HCT116 (cell line): ENCODE measurements around the gene FDXR. TPM values are rescaled to one million over a fixed set of nuclear protein-coding genes. Genes with fewer than 3 reads are reported as not detected.
"Not testable (repeated sequence)": the region's sequence is repeated elsewhere in the genome, so short reads cannot be mapped to it uniquely, and the experiment has no call there.

Source experiments
- ATAC-seq: fragments of 200-7000 bp; cut with Tn5 transposase; 2 replicates; pipeline ENCODE4 v1.9.1; 2020; ENCODE audit warnings: mild to moderate bottlenecking, moderate library complexity
- BruUV-seq: library from RNA; stranded (reverse); fragments of 400-500 nt; replicated peaks from 2 replicates; lab custom pipeline; 2021; lab: Mats Ljungman, UMichigan
- CTCF ChIA-PET: fragments of 300-600 bp; sonication (Branson Sonifier 250); formaldehyde crosslinking; loops from one replicate; lab custom pipeline; 2021; ENCODE audit warnings: antibody characterized with exemption; lab: Charles Lee
- POLR2A ChIA-PET: fragments of 300-600, 350-600 bp; sonication (Branson Sonifier 250); formaldehyde crosslinking; loops from one replicate; lab custom pipeline; 2021; ENCODE audit warnings: antibody characterized with exemption; lab: Charles Lee
- RAD21 ChIA-PET, 2 experiments: fragments of 300-600 bp; sonication (Branson Sonifier 250); formaldehyde crosslinking; loops; one replicate each; lab custom pipeline; 2023; ENCODE audit warnings: low total read pairs in 2 of 2; ENCODE audit not compliant: uncharacterized antibody in 2 of 2, unreplicated experiment in 2 of 2, low non-redundant PET in 1 of 2; lab: Charles Lee
- DNase-seq: peaks from one replicate; pipeline ENCODE4 v3.0.0-alpha.2; 2010; ENCODE audit warnings: low read depth, low spot score
- H2AFZ ChIP-seq: fragments of 200-600 bp; shearing (Covaris generic), sonication (generic); 2 replicates; pipeline ENCODE4 v1.6.1; 2017; ENCODE audit warnings: low read depth, mixed run types, mixed read lengths, antibody characterized with exemption, low read length; ENCODE audit not compliant: poor library complexity, severe bottlenecking
- H3K27ac ChIP-seq: 2 replicates; pipeline ENCODE4 v1.5.1; 2012; ENCODE audit warnings: low read depth, low read length
- H3K27me3 ChIP-seq: fragments of 200-600 bp; sonication (generic); 2 replicates; pipeline ENCODE4 v1.6.1; 2016; ENCODE audit warnings: mixed run types, low read length, mixed read lengths; ENCODE audit not compliant: insufficient read depth
- H3K36me3 ChIP-seq, 2 experiments: fragments of 200-500 bp in 1 of 2; fragments of 200-600 bp in 1 of 2; sonication (Bioruptor generic) in 1 of 2; sonication (generic) in 1 of 2; 2 replicates each; pipeline versions ENCODE4 v1.5.1 to v1.6.1; 2014 to 2016; ENCODE audit warnings: low read length in 2 of 2, inconsistent platforms in 1 of 2, mixed read lengths in 1 of 2, mixed run types in 1 of 2; ENCODE audit not compliant: insufficient read depth in 2 of 2, control insufficient read depth in 1 of 2
- H3K4me1 ChIP-seq, 2 experiments: fragments of 200-600 bp in 1 of 2; sonication (generic) in 1 of 2; 2 replicates each; pipeline versions ENCODE4 v1.5.1 to v1.6.1; 2012 to 2017; ENCODE audit warnings: low read length in 2 of 2, inconsistent platforms in 1 of 2, mild to moderate bottlenecking in 1 of 2, mixed read lengths in 1 of 2, mixed run types in 1 of 2, moderate library complexity in 1 of 2; ENCODE audit not compliant: insufficient read depth in 2 of 2, control insufficient read depth in 1 of 2
- H3K4me2 ChIP-seq: fragments of 200-600 bp; sonication (generic); 2 replicates; pipeline ENCODE4 v1.6.1; 2017; ENCODE audit warnings: mixed run types, low read length, mixed read lengths
- H3K4me3 ChIP-seq, 2 experiments: fragments of 200-600 bp in 1 of 2; sonication (generic) in 1 of 2; replicated peaks in 1 of 2; 2 replicates each; pipeline ENCODE4 v1.5.1; 2011 to 2016; ENCODE audit warnings: low read length in 2 of 2, control low read depth in 1 of 2, low read depth in 1 of 2, mild to moderate bottlenecking in 1 of 2, mixed read lengths in 1 of 2, mixed run types in 1 of 2
- H3K79me2 ChIP-seq: fragments of 200-600 bp; sonication (generic); 2 replicates; pipeline ENCODE4 v1.6.1; 2017; ENCODE audit warnings: mild to moderate bottlenecking, mixed run types, low read length, moderate library complexity, mixed read lengths; ENCODE audit not compliant: insufficient read depth
- H3K9ac ChIP-seq: fragments of 200-600 bp; sonication (generic); 2 replicates; pipeline ENCODE4 v1.6.1; 2016; ENCODE audit warnings: low read length, mixed read lengths
- H3K9me2 ChIP-seq: fragments of 200-600 bp; sonication (generic), shearing (Covaris generic); 2 replicates; pipeline ENCODE4 v1.6.1; 2017; ENCODE audit warnings: mixed run types, mild to moderate bottlenecking, moderate library complexity; ENCODE audit not compliant: insufficient read depth
- H3K9me3 ChIP-seq, 2 experiments: fragments of 200-500 bp in 1 of 2; fragments of 200-600 bp in 1 of 2; sonication (Bioruptor generic) in 1 of 2; sonication (generic) in 1 of 2; 2 replicates each; pipeline ENCODE4 v1.6.1; 2014 to 2017; ENCODE audit warnings: low read length in 2 of 2, mixed read lengths in 2 of 2, inconsistent platforms in 1 of 2, low read depth in 1 of 2, mild to moderate bottlenecking in 1 of 2, mixed run types in 1 of 2, moderate library complexity in 1 of 2; ENCODE audit not compliant: control insufficient read depth in 1 of 2, insufficient read depth in 1 of 2
- H4K20me1 ChIP-seq: fragments of 200-600 bp; sonication (generic), shearing (Covaris generic); 2 replicates; pipeline ENCODE4 v1.6.1; 2017; ENCODE audit warnings: mixed run types, mild to moderate bottlenecking, moderate library complexity; ENCODE audit not compliant: insufficient read depth
- ATF3 ChIP-seq: IDR thresholded peaks from 2 replicates; pipeline ENCODE4 v1.6.1; 2012
- EGR1 ChIP-seq: IDR thresholded peaks from 2 replicates; pipeline ENCODE4 v1.6.1; 2012; ENCODE audit warnings: low read depth
- EZH2 ChIP-seq: fragments of 200-600 bp; sonication (generic); IDR thresholded peaks from 2 replicates; pipeline ENCODE4 v1.6.1; 2017; ENCODE audit warnings: antibody characterized with exemption, mixed run types
- FOSL1 ChIP-seq: IDR thresholded peaks from 2 replicates; pipeline ENCODE4 v1.6.1; 2012; ENCODE audit warnings: low read depth
- JUND ChIP-seq: IDR thresholded peaks from 2 replicates; pipeline ENCODE4 v1.6.1; 2012
- SIN3A ChIP-seq: IDR thresholded peaks from 2 replicates; pipeline ENCODE4 v1.6.1; 2012; ENCODE audit warnings: low read depth
- SRF ChIP-seq: IDR thresholded peaks from 2 replicates; pipeline ENCODE4 v1.6.1; 2012; ENCODE audit warnings: low read depth
- ZBTB33 ChIP-seq: IDR thresholded peaks from 2 replicates; pipeline ENCODE4 v1.6.1; 2011; ENCODE audit warnings: mild to moderate bottlenecking, low read length, moderate library complexity; ENCODE audit not compliant: insufficient replicate concordance; ENCODE audit errors: extremely low read depth
- ZNF274 ChIP-seq: fragments of 200-500 bp; sonication (Bioruptor generic); IDR thresholded peaks from 2 replicates; pipeline ENCODE4 v1.6.1; 2014; ENCODE audit warnings: mild to moderate bottlenecking, low read depth, low read length, inconsistent platforms
- intact Hi-C: fragments of 100-400 bp; cut with micrococcal nuclease; formaldehyde crosslinking; loops from 2 replicates; pipeline ENCODE4 v1.10.0; 2022
- total RNA-seq: library from RNA; stranded (reverse); gene quantifications from one replicate; pipeline ENCODE4 v1.2.1, GENCODE V29; 2021; ENCODE audit not compliant: unreplicated experiment

The FDXR gene
- total RNA-seq, 1 experiment from 2014 or later = 98.8 TPM

DNA sequence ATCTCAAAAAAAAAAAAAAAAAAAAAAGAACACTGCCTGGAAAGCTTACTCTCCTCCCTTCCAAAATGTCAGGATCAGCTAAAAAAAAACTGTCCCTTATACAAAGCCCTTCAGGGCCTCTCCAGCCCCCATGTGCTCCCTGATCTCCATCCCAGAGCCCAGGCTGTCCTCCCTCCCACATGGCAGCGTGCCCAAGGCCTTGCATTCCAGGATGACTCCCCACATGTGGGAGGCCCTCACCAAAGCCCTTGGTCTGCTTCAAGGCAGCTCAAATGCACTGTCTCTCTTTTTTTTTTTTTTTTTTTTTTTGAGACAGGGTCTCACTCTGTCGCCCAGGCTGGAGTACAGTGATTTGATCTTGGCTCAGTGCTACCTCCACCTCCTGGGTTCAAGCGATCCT is 2.3 kb downstream of the FDXR start:
- Histone ChIP-seq H3K9ac (no peak overlapping the region), H3K4me2 (no peak overlapping the region), H3K4me3 (no peak overlapping the region), H3K9me3 (no peaks in the 10 kb centered on the region), H3K27me3 (no peaks in the 10 kb centered on the region), H3K4me1 (peaks cover 14 to 32% of the 10 kb centered on the region in 2 experiments), H4K20me1 (no peaks in the 10 kb centered on the region), H3K79me2 (peaks cover 12% of the 10 kb centered on the region), H2AFZ (no peak overlapping the region), H3K36me3 (no peaks in the 10 kb centered on the region; a peak in 1 of 4 replicates), H3K9me2 (no peaks in the 10 kb centered on the region), H3K27ac (no peak overlapping the region)
- POLR2A ChIA-PET = interaction anchor here (0.7 to 1.4 kb wide), 2 partner anchors 27 to 235 kb away, joined by 3 read pairs; no protein-coding TSS in a partner anchor
- no TSS peak for BruUV-seq
- TF ChIP-seq EGR1 (no peak), ZBTB33 (no peak), EZH2 (no peak), ZNF274 (no peak), FOSL1 (no peak), SIN3A (no peak), JUND (no peak), SRF (no peak), ATF3 (no peak)
- no peak for ATAC-seq
- CTCF ChIA-PET = interaction anchor here (1.7 kb wide), 1 partner anchor 9 kb away, joined by 4 read pairs; no protein-coding TSS in a partner anchor
- RAD21 ChIA-PET = no interaction called here
- intact Hi-C loops = loop anchor here (5.0 kb wide), 3 partner anchors 87 to 162 kb away; partner anchors contain the start of gene NAT9
- DNase-seq = no peak

- H3K27me3 ChIP-seq, H3K9me3 ChIP-seq, H3K27ac ChIP-seq, H2AFZ ChIP-seq, BruUV-seq, H3K9me2 ChIP-seq, H3K9ac ChIP-seq, H3K4me2 ChIP-seq, H3K36me3 ChIP-seq, DNase-seq, H4K20me1 ChIP-seq, ATAC-seq, RAD21 ChIA-PET, H3K4me3 ChIP-seq: not testable (repeated sequence)
- Histone ChIP-seq H3K79me2 (peaks cover 12% of the 10 kb centered on the region), H3K4me1 (peaks cover 9 to 32% of the 10 kb centered on the region in 2 experiments)
- intact Hi-C loops = loop anchor here (5.0 kb wide), 3 partner anchors 87 to 162 kb away; partner anchors contain the start of gene NAT9
- ChIA-PET POLR2A (interaction anchor here (1.4 to 1.9 kb wide), 2 partner anchors 17 to 26 kb away, joined by 3 to 4 read pairs; no protein-coding TSS in a partner anchor), CTCF (interaction anchor here (1.7 kb wide), 1 partner anchor 8 kb away, joined by 4 read pairs; no protein-coding TSS in a partner anchor)
Measured at GRCh38 chr17:74870028-74870427, 2.8 kb downstream of the FDXR start.
